ENCODE results near the gene ATP6V0A4. TPM values are rescaled to one million over a fixed set of nuclear protein-coding genes. Genes with fewer than 3 reads are reported as not detected.
A peak's percentile ranks its signal among the peaks of the same experiment; 100 is the strongest.

ATP6V0A4 gene
- total and polyA plus RNA-seq, 2 of the 13 experiments (the other 11 are each of a cell fraction or from before 2014, with no cell fraction given) = 0.24 to 0.25 TPM

DNA sequence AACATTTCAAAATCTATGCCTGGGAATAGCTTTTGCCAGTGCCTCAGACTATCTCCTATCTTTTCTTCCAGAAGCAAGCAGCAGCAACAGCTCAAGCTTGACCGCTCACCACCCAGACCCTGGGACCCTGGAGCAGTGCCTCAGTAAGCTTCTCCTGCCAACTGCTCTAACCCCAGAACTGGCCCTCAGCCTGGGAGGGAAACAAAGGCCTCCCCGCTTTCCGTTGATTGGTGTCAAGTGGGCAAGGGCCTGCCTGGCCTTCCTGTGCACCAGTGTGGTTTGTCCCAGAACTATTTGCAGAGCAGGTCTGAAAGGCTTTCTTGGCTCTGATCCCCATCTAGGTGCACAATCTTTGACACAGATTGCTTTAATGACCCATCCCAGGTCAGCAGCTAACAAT lies 3.3 kb upstream of the ATP6V0A4 start (continued):
- TF ChIP-seq, protein P1, sequence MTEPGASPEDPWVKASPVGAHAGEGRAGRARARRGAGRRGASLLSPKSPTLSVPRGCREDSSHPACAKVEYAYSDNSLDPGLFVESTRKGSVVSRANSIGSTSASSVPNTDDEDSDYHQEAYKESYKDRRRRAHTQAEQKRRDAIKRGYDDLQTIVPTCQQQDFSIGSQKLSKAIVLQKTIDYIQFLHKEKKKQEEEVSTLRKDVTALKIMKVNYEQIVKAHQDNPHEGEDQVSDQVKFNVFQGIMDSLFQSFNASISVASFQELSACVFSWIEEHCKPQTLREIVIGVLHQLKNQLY (CRISPR knock-in tag; IDR thresholded peaks at IDR 0.05) = no peak

DNA sequence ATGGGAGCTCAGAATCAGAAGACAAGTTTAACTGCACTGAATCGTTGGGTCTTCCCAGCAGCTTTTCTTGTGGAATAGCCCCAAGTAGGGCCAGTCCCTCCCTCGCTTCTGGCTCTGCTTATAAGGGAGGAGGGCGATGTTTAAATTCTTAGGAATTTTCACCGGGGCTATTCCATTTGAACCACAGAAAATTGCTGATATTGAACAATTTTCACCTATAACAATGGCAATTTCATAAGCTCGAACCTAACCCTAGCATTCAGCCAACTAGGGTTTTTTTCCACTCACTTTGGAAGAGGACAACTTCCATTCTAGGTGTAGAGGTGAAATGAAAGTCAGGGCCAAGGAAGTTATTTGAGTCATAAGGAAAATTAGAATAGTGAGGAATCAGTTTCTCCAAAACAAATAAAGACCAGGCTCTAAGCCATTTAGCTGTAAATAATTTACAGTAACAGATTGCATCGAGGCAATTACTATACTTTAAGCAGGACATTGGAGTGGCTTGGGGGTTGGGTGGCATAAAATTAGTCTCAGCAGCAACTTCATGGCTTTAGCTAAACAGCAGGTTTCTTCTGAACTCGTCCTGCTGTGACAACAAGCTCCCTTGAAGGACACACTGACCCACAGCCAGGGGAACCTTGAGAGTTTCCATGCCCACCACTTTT lies 1.5 kb upstream of the ATP6V0A4 start:
- Histone ChIP-seq H2AFZ (ENCODE audit: low read length) (no peak overlapping the region), H3K4me3 (replicated peaks in 1 of 3; ENCODE audit: insufficient read depth in 1 of 3, low read depth in 2 of 3, low read length in 3 of 3) (no peak overlapping the region), H3K79me2 (ENCODE audit: insufficient read depth, low read length) (no peaks in the 10 kb centered on the region), H3K36me3 (replicated peaks in 1 of 2; ENCODE audit: control insufficient read depth in 1 of 2, insufficient read depth in 2 of 2, low read length in 2 of 2) (no peaks in the 10 kb centered on the region), H3K4me1 (ENCODE audit: insufficient read depth, low read length) (peaks cover 27% of the 10 kb centered on the region), H4K20me1 (ENCODE audit: insufficient read depth, low read length) (no peaks in the 10 kb centered on the region), H3K9me3 (ENCODE audit: low read length) (no peaks in the 10 kb centered on the region), H3K4me2 (ENCODE audit: low read depth, low read length) (no peak overlapping the region), H3K9ac (ENCODE audit: insufficient read depth, low read depth, low read length) (no peak overlapping the region), H3K27ac (ENCODE audit: extremely low read length, insufficient read depth, low read length) (no peak overlapping the region), H3K27me3 (ENCODE audit: control insufficient read depth in 1 of 2, insufficient read depth in 2 of 2, low read length in 2 of 2) (peaks cover 3 to 14% of the 10 kb centered on the region in 2 experiments; a peak in 2 of 5 replicates)
- DNase-seq (ENCODE audit: low spot score) = no peak
- ChIA-PET CTCF (ENCODE audit: low intra/inter-chr PET ratio, low total read pairs) (no interaction called here), POLR2A (no interaction called here)
- no peak for ATAC-seq
- intact Hi-C loops (cut with micrococcal nuclease; ENCODE audit: unreplicated experiment) (no loop called here), in situ Hi-C loops (cut with HindIII; ENCODE audit: extremely low pct_ligation_motif_present, low pct_unique_long_range_greater_than_20kb) (no loop called here)
- TF ChIP-seq MAFK (conservative IDR thresholded peaks at IDR 0.05 in 1 of 2, IDR thresholded peaks at IDR 0.05 in 1 of 2; ENCODE audit: low read length in 2 of 2) (peak; percentile 12 to 54; a peak in 2 of 4 replicates), MAFF (IDR thresholded peaks at IDR 0.05; ENCODE audit: low read depth, low read length) (peak; percentile 34; the same call in 1 of the 2 replicates), NFRKB (IDR thresholded peaks at IDR 0.05) (no peak)
- whole genome bisulfite sequencing (ENCODE audit: low lambda C conversion rate) = 43% methylated on average over 7 of the region's 7 CpGs
- no peak for FAIRE-seq
- BruUV-seq (replicated peaks) = no TSS peak

DNA sequence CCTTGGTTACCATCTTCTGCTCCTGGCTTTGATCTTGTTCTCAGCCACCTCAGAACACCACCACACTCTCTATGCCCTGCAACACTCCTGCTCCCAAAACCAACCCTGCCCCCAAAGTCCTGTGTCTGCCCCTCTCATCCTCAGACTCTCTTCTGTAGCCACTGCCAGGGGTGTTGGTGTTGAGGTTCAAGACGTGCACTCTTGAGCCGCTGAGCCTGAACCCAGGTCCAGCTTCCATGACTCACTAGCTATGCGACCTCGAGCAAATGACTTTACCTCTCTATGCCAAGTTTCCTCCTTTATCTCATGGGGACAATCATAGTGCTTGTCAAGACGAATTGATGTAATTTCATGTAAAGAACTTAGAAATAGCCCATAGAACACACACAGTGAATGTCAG lies 840 bp upstream of the ATP6V0A4 start:
- H3K4me2 ChIP-seq (ENCODE audit: low read depth, low read length) = no peak overlapping the region
- ATAC-seq = no peak
- H3K4me3 ChIP-seq (replicated peaks in 1 of 3; ENCODE audit: insufficient read depth in 1 of 3, low read depth in 2 of 3, low read length in 3 of 3) = no peak overlapping the region
- FAIRE-seq = no peak
- H3K27ac ChIP-seq (ENCODE audit: extremely low read length, insufficient read depth, low read length) = no peak overlapping the region
- POLR2A ChIA-PET = no interaction called here
- no peak overlapping the region for H2AFZ ChIP-seq (ENCODE audit: low read length)
- peaks cover 27% of the 10 kb centered on the region for H3K4me1 ChIP-seq (ENCODE audit: insufficient read depth, low read length)
- WGBS (ENCODE audit: low lambda C conversion rate) = 21% methylated on average over 5 of the region's 5 CpGs
- H3K79me2 ChIP-seq (ENCODE audit: insufficient read depth, low read length) = no peaks in the 10 kb centered on the region
- CTCF ChIA-PET (ENCODE audit: low intra/inter-chr PET ratio, low total read pairs) = no interaction called here
- no peak overlapping the region for H3K9ac ChIP-seq (ENCODE audit: insufficient read depth, low read depth, low read length)
- in situ Hi-C loops (cut with HindIII; ENCODE audit: extremely low pct_ligation_motif_present, low pct_unique_long_range_greater_than_20kb) = no loop called here
- peaks cover 3 to 12% of the 10 kb centered on the region in 2 experiments; a peak in 2 of 5 replicates for H3K27me3 ChIP-seq (ENCODE audit: control insufficient read depth in 1 of 2, insufficient read depth in 2 of 2, low read length in 2 of 2)
- BruUV-seq (replicated peaks) = no TSS peak
- intact Hi-C loops (cut with micrococcal nuclease; ENCODE audit: unreplicated experiment) = no loop called here
- no peaks in the 10 kb centered on the region for H3K36me3 ChIP-seq (replicated peaks in 1 of 2; ENCODE audit: control insufficient read depth in 1 of 2, insufficient read depth in 2 of 2, low read length in 2 of 2)
- no peaks in the 10 kb centered on the region for H3K9me3 ChIP-seq (ENCODE audit: low read length)
- no peaks in the 10 kb centered on the region for H4K20me1 ChIP-seq (ENCODE audit: insufficient read depth, low read length)
- DNase-seq (ENCODE audit: low spot score) = no peak
- TF ChIP-seq MLLT10 (CRISPR knock-in tag; IDR thresholded peaks at IDR 0.05) = no peak
- TF ChIP-seq MTA3 (CRISPR knock-in tag; IDR thresholded peaks at IDR 0.05) = no peak
- TF ChIP-seq SNRNP70 (IDR thresholded peaks at IDR 0.05; ENCODE audit: low read depth, low read length) = no peak
- no peak for TF ChIP-seq ZNF737 (CRISPR knock-in tag; IDR thresholded peaks at IDR 0.05; ENCODE audit: borderline replicate concordance)
- no peak for TF ChIP-seq SAP130 (CRISPR knock-in tag; IDR thresholded peaks at IDR 0.05; ENCODE audit: low read depth)
- TF ChIP-seq ZNF644 (CRISPR knock-in tag; IDR thresholded peaks at IDR 0.05; ENCODE audit: low read depth) = no peak
- no peak for TF ChIP-seq DR1 (CRISPR knock-in tag; IDR thresholded peaks at IDR 0.05)
- TF ChIP-seq, protein P2, sequence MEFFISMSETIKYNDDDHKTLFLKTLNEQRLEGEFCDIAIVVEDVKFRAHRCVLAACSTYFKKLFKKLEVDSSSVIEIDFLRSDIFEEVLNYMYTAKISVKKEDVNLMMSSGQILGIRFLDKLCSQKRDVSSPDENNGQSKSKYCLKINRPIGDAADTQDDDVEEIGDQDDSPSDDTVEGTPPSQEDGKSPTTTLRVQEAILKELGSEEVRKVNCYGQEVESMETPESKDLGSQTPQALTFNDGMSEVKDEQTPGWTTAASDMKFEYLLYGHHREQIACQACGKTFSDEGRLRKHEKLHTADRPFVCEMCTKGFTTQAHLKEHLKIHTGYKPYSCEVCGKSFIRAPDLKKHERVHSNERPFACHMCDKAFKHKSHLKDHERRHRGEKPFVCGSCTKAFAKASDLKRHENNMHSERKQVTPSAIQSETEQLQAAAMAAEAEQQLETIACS (CRISPR knock-in tag; IDR thresholded peaks at IDR 0.05) = no peak
- TF ChIP-seq, protein P3, sequence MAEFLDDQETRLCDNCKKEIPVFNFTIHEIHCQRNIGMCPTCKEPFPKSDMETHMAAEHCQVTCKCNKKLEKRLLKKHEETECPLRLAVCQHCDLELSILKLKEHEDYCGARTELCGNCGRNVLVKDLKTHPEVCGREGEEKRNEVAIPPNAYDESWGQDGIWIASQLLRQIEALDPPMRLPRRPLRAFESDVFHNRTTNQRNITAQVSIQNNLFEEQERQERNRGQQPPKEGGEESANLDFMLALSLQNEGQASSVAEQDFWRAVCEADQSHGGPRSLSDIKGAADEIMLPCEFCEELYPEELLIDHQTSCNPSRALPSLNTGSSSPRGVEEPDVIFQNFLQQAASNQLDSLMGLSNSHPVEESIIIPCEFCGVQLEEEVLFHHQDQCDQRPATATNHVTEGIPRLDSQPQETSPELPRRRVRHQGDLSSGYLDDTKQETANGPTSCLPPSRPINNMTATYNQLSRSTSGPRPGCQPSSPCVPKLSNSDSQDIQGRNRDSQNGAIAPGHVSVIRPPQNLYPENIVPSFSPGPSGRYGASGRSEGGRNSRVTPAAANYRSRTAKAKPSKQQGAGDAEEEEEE (CRISPR knock-in tag; IDR thresholded peaks at IDR 0.05; ENCODE audit: borderline replicate concordance) = no peak
- no peak for TF ChIP-seq RFX1 (IDR thresholded peaks at IDR 0.05)
- TF ChIP-seq KDM2A (CRISPR knock-in tag; IDR thresholded peaks at IDR 0.05; ENCODE audit: borderline replicate concordance, low read depth) = no peak
- TF ChIP-seq KMT2B (CRISPR knock-in tag; IDR thresholded peaks at IDR 0.05) = no peak

Data from HepG2 (cell line).